NCI-H128 (cell line): Measurements from ENCODE around the gene MAPK12.

Experiments used
- DNase-seq: peaks from one replicate; lab custom pipeline; 2025; ENCODE audit not compliant: unreplicated experiment; lab: John Stamatoyannopoulos, UW

Gene MAPK12

GRCh38 chr22:50299785-50300619 lies 38.5 kb upstream of the MAPK12 start:
- DNase-seq = no peak

DNA sequence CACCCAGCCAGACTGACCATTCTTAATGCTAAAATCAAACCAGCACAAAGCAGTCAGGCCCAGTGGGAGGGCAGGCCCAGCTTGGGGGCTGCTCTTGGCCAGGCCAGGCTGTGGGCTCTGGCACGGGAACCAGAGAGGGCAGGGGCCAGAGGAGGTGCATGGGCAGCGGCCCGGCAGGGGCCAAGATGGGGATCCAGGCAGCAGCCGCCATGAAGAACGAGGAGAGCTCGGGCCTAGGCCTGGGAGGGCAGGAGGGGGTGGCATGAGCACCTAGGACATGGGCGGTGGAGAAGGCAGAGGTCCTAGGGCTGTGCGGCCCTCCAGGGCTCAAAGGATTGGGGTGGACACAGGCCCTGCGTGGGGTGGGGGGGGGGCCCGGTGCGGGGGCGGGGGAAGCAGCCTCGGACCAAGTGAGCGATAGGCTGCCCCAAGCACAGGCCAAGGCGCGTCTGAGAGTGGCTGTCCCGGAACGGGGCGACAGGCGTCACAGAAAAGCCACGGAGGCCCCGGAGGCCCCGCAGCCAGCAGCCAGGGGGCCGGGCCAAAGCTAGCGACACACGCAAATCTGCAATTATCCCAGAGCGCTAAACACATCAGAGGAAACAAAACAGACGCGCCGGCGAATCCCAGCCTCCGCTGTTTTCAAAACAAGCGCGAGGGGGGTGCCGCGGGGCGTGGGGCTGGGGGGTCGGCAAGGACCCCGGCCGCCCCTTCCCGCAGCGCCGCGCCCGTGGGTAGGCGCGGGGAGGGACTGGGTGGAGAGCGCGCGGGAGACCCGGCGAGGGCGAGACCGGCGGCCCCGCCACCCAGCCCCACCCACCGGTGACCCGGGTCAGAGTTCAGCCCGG lies 37.7 kb upstream of the MAPK12 start:
- no peak for DNase-seq

- no peak for DNase-seq
Observed at GRCh38 chr22:50298266-50298637, 36.8 kb upstream of the MAPK12 start.

- no peak for DNase-seq
Observed at GRCh38 chr22:50297510-50298265, 36.2 kb upstream of the MAPK12 start.

DNA sequence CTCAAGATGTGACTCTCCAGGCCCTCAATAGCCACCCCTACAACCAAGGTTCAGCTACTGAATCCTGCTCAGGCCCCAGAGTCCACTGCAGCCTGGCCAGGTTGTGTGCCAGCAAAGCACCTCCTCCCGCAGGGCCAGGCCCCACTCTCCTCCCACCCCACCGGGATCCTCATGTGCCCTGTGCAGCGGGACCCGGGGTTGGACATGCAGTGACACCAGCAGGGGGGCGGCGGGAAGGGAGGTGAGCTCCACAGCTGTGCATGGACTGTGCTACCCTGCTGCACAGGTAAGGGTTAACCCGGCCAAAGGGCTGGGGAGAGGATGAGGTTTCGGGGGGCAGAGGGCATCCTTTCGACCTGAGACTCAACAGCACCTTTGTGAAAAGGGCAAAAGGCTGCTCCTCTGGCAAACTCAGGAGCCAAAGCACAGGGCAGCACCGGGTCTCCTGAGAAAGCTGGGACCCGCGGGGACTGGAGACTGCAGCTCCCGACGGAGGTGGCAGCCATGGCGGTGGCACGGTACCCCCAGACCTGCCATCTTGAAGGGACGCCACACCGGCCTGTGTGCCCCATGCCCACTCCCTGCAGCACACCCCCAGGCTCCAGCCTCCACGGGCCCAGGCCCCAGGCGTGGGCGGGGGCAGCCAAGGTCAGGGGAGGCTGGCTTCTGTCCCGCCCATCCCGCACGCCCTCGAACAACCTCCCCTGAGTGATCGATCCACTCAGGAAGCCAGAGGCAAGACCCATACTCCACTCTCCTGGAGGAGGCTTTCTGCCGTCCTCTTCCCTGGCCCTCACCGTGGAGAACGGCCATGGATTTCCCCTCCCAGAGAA lies 35.4 kb upstream of the MAPK12 start:
- no peak for DNase-seq

DNA sequence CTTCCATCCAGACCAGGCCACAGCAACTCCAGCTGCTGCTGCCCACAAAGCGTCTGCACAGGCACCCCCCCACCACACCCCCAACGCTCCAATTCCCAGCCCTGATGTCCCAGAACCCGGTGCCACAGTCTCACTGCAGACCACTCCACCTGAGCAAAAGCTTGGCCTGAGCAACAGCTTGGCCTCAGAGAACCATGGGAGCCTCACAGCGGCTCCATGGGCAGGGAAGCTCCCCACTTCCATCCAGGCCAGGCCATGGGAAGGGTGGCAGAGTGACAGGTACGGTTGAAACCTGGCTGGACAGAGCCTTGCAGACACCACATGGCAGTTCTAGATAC lies 32.8 kb upstream of the MAPK12 start:
- no peak for DNase-seq

DNA sequence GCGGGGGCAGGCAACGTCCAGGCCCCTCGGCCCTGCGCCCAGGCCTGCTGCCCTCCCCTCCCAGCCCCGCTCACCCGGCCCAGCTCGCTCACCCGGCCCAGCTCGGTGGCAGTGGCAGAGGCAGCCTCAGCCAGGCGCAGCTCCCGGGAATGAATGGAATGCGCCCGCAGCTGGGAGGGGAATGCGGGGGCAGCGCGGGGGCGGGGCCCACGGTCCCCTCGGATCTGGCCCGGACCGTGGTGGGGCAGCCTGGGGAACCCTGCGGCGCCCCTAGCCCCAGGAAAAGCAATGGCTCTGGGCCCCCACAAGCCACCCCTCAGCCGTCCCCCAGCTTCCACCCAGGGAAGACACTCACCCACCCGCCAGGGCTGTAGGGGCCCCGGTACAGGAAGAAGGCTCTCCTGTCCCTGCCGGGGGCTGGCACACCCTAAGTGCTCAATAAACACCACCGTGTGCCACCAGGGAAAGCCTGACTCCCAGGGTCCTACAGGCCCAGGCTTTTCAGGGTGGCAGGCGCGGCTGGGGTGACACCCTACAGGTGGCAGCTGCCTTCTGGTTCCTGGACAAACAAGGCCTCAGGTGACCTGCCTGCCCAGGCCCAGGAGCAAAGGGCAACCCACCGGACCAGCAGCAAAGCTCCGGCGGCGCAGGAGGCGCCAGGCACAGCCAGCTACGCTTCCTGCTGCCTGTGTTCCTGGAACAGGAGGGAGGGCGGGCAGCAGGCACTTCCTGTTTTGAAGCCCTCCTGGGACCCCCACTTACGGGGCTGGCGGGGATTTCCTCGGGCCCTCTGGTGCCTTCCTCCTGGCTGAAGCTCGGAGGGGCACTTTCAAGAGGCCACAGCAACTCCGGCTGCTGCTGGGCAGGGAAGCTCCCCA lies 32.2 kb upstream of the MAPK12 start:
- no peak for DNase-seq

DNA sequence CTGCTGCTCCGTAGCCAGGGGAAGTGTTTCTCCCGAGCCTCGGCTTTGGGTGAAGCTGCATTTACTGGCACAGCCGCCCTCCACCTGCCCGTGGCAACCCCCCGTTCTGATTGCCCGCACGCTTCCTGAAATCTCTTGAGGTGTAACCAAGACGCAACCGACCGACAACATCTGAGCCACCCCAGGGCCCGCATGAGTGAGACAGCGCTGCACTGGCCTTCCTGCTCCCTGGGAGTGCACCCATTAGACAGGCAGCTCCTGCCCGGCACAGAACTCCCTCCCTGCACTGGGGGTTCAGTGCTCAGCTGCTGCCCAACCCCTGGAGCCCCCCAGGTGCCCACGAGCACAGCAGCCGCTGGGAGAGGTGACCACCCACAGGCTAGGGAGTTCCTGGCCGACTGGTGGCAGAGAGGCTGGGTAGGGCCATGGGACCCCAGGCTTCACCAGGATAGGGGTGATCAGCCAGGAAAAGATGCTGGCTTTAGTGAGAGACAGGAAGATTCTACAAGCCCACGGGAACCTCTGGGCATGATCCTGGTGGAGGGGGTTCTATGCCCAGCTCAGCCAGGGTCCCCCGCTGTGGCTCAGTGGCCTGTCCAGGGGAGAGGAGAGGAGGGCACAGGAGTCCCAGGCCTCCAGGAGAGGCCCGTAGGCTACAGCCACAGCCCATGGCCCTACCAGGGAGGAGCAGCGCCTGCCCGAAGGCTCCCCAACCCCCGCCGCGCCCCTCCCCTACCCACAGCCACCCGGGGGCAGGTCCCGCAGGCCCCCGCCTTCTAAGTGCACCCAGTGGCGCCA lies 31.4 kb upstream of the MAPK12 start:
- no peak for DNase-seq

GRCh38 chr22:50289942-50290630 lies 28.6 kb upstream of the MAPK12 start:
- no peak for DNase-seq

DNA sequence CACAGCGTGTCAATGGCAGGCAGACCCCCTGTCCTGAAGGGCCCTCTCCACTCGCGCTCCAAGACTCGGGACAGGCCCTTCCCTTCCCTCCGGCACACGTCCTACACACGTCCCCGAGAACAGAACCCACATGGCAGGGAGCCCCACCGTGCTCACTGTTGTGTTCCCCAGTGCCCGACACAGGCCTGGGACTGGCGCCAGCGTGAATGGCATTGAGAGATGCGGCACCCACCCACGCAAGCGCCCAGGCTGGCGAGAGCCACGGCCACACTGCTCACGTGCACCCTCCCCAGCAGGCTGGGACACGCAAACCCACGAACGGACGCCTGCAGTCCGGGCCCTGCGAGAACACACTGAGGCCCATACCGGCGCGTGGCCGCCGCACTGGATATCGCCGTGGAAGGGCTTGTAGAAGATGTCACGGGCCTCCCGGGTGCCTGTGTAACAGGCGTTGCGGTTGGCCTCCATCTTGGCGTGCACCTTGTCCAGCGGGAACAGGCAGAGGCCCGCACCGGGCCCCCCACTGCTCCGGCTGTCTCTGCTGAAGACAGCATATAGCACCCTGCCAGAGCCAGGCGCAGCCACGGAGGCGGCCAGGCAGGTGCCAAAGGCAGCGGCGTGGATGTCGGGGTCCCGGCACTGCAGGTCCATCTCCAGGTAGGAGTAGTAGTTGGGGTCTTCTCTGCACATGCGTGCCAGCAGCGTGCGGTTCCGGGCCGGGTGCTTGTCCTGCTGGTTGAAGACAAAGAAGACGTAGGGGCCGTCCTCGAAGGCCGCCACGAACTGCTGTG lies 27.9 kb upstream of the MAPK12 start:
- no peak for DNase-seq

- DNase-seq = no peak
Observed at GRCh38 chr22:50287731-50288130, 26.2 kb upstream of the MAPK12 start.

DNA sequence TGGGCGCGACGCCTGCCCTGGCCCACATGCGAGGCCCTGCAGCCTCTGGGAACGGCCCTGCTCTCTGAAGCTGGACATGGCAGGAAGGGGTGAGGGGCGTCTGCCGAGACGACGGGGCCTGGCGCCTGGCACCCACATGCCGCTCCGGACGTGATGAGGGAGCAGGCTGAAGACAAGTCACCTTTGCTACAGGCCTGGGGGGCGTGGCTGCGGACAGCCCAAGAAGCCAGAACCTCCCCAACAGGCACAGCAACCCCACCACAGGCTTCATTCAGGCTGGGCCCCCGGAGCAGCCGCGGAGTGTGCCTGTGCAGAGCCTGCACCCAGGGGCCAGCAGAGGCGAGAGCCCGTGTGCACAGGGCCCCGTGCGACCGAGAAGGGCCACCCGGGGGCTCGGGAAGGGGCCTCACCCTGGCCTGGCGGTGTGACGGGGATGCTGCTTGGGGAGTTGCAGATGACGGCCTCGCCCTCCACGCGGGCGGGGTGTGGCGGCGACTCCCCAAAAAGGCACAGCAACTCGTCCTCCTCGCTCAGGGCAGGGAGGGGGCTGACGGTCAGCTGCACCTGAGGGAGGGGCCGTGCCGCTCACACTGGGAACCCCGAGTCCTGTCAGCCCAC lies 25.3 kb upstream of the MAPK12 start:
- no peak for DNase-seq

GRCh38 chr22:50286275-50286674 lies 24.8 kb upstream of the MAPK12 start:
- DNase-seq = no peak

DNA sequence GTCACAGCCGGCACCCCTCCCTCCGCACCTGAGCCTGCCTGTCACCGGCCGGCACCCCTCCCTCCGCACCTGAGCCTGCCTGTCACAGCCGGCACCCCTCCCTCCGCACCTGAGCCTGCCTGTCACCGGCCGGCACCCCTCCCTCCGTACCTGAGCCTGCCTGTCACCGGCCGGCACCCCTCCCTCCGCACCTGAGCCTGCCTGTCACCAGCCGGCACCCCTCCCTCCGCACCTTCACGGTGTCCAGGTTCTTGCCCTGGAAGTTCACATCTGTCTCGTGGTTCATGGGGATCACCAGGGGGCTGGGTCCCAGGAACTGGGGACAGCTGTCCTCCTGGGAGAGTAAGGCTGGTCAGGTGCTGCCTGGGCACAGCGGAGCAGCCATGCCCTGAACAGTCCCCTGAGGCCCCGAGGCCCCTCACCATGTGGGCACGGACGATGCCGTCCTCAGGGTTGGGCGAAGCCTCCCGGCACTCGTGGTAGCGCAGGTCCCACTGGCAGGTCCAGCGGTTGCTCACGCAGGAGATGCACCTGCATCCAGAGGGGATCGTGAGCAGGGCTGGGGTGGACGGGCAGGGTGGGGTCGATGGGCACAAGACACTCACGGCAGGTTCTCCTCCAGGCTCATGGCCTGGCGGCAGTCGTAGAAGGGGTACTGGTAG lies 24.2 kb upstream of the MAPK12 start:
- DNase-seq = no peak

DNA sequence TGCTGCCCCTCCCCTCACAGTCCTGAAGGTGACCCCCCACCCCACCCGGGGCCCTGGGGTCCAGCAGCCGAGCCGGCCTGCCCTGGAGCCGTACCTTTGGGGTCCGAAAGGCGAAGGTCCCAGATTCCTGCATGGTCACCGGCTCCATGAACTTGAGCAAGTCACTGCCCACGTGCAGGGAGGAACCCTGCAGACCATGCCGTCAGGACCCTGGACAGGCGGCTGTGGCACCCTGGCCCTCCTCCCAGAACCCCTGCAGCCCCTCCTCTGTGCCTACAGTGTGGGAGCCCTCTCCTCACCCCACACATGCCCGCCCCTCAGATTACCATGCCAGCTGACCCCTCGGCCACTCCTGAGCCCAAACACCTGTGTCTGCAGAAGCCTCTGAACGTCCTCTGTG lies 23.0 kb upstream of the MAPK12 start:
- no peak for DNase-seq

DNA sequence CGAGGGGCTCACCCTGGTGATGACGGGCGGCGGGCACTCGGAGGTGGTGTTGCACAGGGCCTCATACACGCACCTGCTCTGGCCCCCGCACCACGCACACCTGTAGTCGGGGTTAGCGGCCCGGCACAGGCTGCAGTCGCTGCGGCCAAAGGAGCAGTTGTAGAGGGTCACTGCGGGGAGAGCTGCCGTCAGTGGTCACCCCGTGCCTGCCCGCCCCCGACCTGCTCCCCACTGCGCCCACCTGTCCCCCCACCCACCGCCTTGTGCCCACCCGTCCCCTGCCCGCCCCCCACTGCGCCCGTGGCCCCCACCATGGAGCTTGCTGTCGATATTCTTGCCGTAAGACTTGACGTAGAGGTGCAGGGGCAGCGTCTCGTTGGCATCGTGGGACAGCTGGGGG lies 22.3 kb upstream of the MAPK12 start:
- no peak for DNase-seq
